Measurements from ENCODE around the gene NPLOC4.

DNA sequence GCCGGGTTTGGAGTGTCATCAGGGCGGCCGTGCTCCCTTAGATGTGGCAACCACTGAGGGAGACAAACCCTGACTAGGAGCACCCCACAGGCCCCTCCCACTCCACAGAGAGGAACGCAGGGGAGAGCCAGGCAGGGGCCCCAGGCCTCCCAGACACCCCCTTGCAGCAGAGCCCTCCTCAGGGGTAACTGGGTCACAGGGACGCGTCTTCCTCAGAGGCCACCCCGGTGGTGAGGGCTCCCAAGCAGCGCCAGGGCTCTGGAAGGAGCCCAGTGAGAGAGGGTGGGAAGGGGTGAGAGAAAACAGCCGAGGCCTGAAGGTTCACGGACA is 97.4 kb downstream of the NPLOC4 start:
- TF ChIP-seq, protein P1, sequence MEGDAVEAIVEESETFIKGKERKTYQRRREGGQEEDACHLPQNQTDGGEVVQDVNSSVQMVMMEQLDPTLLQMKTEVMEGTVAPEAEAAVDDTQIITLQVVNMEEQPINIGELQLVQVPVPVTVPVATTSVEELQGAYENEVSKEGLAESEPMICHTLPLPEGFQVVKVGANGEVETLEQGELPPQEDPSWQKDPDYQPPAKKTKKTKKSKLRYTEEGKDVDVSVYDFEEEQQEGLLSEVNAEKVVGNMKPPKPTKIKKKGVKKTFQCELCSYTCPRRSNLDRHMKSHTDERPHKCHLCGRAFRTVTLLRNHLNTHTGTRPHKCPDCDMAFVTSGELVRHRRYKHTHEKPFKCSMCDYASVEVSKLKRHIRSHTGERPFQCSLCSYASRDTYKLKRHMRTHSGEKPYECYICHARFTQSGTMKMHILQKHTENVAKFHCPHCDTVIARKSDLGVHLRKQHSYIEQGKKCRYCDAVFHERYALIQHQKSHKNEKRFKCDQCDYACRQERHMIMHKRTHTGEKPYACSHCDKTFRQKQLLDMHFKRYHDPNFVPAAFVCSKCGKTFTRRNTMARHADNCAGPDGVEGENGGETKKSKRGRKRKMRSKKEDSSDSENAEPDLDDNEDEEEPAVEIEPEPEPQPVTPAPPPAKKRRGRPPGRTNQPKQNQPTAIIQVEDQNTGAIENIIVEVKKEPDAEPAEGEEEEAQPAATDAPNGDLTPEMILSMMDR (IDR thresholded peaks at IDR 0.05) = no peak
- TF ChIP-seq EZH2 (IDR thresholded peaks at IDR 0.05; ENCODE audit: borderline replicate concordance, insufficient read depth, low read depth, low read length, poor library complexity, severe bottlenecking) = no peak
